HepG2 (cell line): ENCODE results near the gene VARS1. TPM values are rescaled to one million over a fixed set of nuclear protein-coding genes. Genes with fewer than 3 reads are reported as not detected.

Source experiments
- ASH2L ChIP-seq: fragments of 300-600, 200-600 bp; sonication (generic); IDR thresholded peaks from 2 replicates; pipeline ENCODE4 v1.7.0; 2017; ENCODE audit warnings: low read depth, mild to moderate bottlenecking, moderate library complexity, mixed read lengths, low read length; ENCODE audit not compliant: insufficient read length
- CCDC6 ChIP-seq: sonication (generic); formaldehyde crosslinking; IDR thresholded peaks from 2 replicates; pipeline ENCODE4 v1.8.1; 2022; ENCODE audit warnings: mild to moderate bottlenecking, missing genetic modification reagents, moderate library complexity
- FOXM1 ChIP-seq: sonication (generic); formaldehyde crosslinking; IDR thresholded peaks from 2 replicates; pipeline ENCODE4 v1.5.0; 2020; ENCODE audit warnings: missing genetic modification reagents
- MAZ ChIP-seq, 2 experiments: sonication (generic) in 1 of 2; formaldehyde crosslinking in 1 of 2; IDR thresholded peaks; 2 replicates each; pipeline versions ENCODE4 v1.5.0 to v1.6.1; 2012 to 2020; ENCODE audit warnings: low read depth in 2 of 2, mild to moderate bottlenecking in 2 of 2, borderline replicate concordance in 1 of 2, improper control_type of control experiment in 1 of 2, low read length in 1 of 2, missing genetic modification reagents in 1 of 2, moderate library complexity in 1 of 2
- NFYC ChIP-seq: IDR thresholded peaks from 2 replicates; pipeline ENCODE4 v1.6.1; 2016; ENCODE audit warnings: missing genetic modification reagents, missing compliant biosample characterization
- RBM39 ChIP-seq: fragments of 200-400 bp; formaldehyde crosslinking; IDR thresholded peaks from one replicate; pipeline ENCODE4 v1.6.1; 2018; ENCODE audit warnings: antibody characterized with exemption, mild to moderate bottlenecking, low read depth, low read length; ENCODE audit not compliant: poor library complexity, severe bottlenecking
- REST ChIP-seq, 2 experiments: IDR thresholded peaks; 2 replicates each; pipeline ENCODE4 v1.6.1; 2011 to 2012; ENCODE audit warnings: low read length in 2 of 2, borderline replicate concordance in 1 of 2, low read depth in 1 of 2, mild to moderate bottlenecking in 1 of 2, moderate library complexity in 1 of 2
- SALL1 ChIP-seq: sonication (generic); formaldehyde crosslinking; IDR thresholded peaks from 2 replicates; pipeline ENCODE4 v1.8.0; 2022; ENCODE audit warnings: mild to moderate bottlenecking, missing genetic modification reagents
- SRSF9 ChIP-seq: fragments of 200-400 bp; formaldehyde crosslinking; IDR thresholded peaks from 2 replicates; pipeline ENCODE4 v1.6.1; 2018; ENCODE audit warnings: borderline replicate concordance, mild to moderate bottlenecking, low read depth, low read length; ENCODE audit not compliant: insufficient read depth, poor library complexity, severe bottlenecking
- YY1 ChIP-seq: IDR thresholded peaks from 2 replicates; pipeline ENCODE4 v1.6.1; 2011; ENCODE audit warnings: low read length, low read depth, moderate library complexity, mild to moderate bottlenecking; ENCODE audit not compliant: insufficient read depth, insufficient replicate concordance
- ZBTB4 ChIP-seq: sonication (generic); formaldehyde crosslinking; IDR thresholded peaks from 2 replicates; pipeline ENCODE4 v1.4.0; 2020; ENCODE audit warnings: missing genetic modification reagents, mild to moderate bottlenecking, borderline replicate concordance
- ZBTB7A ChIP-seq: sonication (generic); formaldehyde crosslinking; IDR thresholded peaks from 2 replicates; pipeline ENCODE4 v1.8.0; 2022; ENCODE audit warnings: mild to moderate bottlenecking, missing genetic modification reagents
- ZNF17 ChIP-seq: sonication (generic); formaldehyde crosslinking; IDR thresholded peaks from 2 replicates; pipeline ENCODE4 v1.5.0; 2020; ENCODE audit warnings: mild to moderate bottlenecking, missing genetic modification reagents
- ZNF274 ChIP-seq: sonication (generic); formaldehyde crosslinking; IDR thresholded peaks from 2 replicates; pipeline ENCODE4 v1.5.1; 2020; ENCODE audit warnings: mild to moderate bottlenecking, missing genetic modification reagents
- ZNF549 ChIP-seq: sonication (generic); formaldehyde crosslinking; IDR thresholded peaks from 2 replicates; pipeline ENCODE4 v1.5.0; 2020; ENCODE audit warnings: missing genetic modification reagents
- ZNF639 ChIP-seq: conservative IDR thresholded peaks from 2 replicates; pipeline ENCODE4 v1.6.1; 2018; ENCODE audit warnings: missing genetic modification reagents
- ZNF720 ChIP-seq: sonication (generic); formaldehyde crosslinking; IDR thresholded peaks from 2 replicates; pipeline ENCODE4 v1.4.0; 2020; ENCODE audit warnings: missing genetic modification reagents
- ZNF781 ChIP-seq: sonication (generic); formaldehyde crosslinking; IDR thresholded peaks from 2 replicates; pipeline ENCODE4 v1.5.1; 2020; ENCODE audit warnings: borderline replicate concordance, mild to moderate bottlenecking, missing genetic modification reagents; ENCODE audit errors: not compliant biosample characterization
- ZNF883 ChIP-seq: sonication (generic); formaldehyde crosslinking; IDR thresholded peaks from 2 replicates; pipeline ENCODE4 v1.5.1; 2020; ENCODE audit warnings: mild to moderate bottlenecking, missing genetic modification reagents; ENCODE audit errors: not compliant biosample characterization
- polyA plus RNA-seq, 8 experiments: library from polyadenylated mRNA; depleted of rRNA in 3 of 8; stranded (reverse) in 7 of 8; unstranded in 1 of 8; fragments of >200 nt; fragmentation: Illumina TruSeq in 4 of 8; extraction: Trizol in 4 of 8; gene quantifications; 2 replicates each; pipeline versions ENCODE4 v1.2.1 to v1.2.3, GENCODE V29; 2011 to 2016; ENCODE audit warnings: low read depth in 4 of 8, missing spikeins in 1 of 8, mixed read lengths in 1 of 8; ENCODE audit not compliant: insufficient read depth in 1 of 8
- total RNA-seq, 5 experiments: library from RNA; depleted of rRNA; stranded (reverse); fragments of >200 nt; fragmentation: Illumina TruSeq; extraction: Trizol; gene quantifications; 2 replicates each; pipeline ENCODE4 v1.2.3, GENCODE V29; 2016; ENCODE audit warnings: low read depth in 1 of 5

The VARS1 gene
- total and polyA plus RNA-seq, 2 of the 13 experiments (the other 11 are each of a cell fraction or from before 2014, with no cell fraction given): 14.7 to 56.1 TPM

- TF ChIP-seq RBM39: no peak
- TF ChIP-seq FOXM1: no peak
- no peak for TF ChIP-seq ASH2L
- peak; percentile 64; the same call in 1 of the 2 replicates for TF ChIP-seq ZBTB7A (CRISPR knock-in tag)
- TF ChIP-seq ZNF549 (CRISPR knock-in tag): no peak
- TF ChIP-seq MAZ (IDR thresholded peaks at IDR 0.05; ENCODE audit: borderline replicate concordance, low read depth, low read length): peak; percentile 45; the same call in 1 of the 2 replicates
- peak; percentile 82; the same call in 1 of the 2 replicates for TF ChIP-seq MAZ (CRISPR knock-in tag; IDR thresholded peaks at IDR 0.05; ENCODE audit: low read depth)
- TF ChIP-seq SALL1 (CRISPR knock-in tag): peak; percentile 87
- 0 out of 2 replicates have a peak, but pooled peaks have one; percentile 45 for TF ChIP-seq ZNF639 (CRISPR knock-in tag)
- no peak for TF ChIP-seq ZNF17 (CRISPR knock-in tag)
- peak; percentile 14 for TF ChIP-seq ZNF883 (CRISPR knock-in tag)
- TF ChIP-seq REST (IDR thresholded peaks at IDR 0.05; ENCODE audit: borderline replicate concordance in 1 of 2, low read depth in 1 of 2, low read length in 2 of 2): no peak
- TF ChIP-seq ZNF720 (CRISPR knock-in tag): no peak
- no peak for TF ChIP-seq SRSF9
- TF ChIP-seq ZNF274 (CRISPR knock-in tag): 0 out of 2 replicates have a peak, but pooled peaks have one; percentile 73
- no peak for TF ChIP-seq YY1
- 0 out of 2 replicates have a peak, but pooled peaks have one; percentile 32 for TF ChIP-seq NFYC
- no peak for TF ChIP-seq ZBTB4 (CRISPR knock-in tag)
- TF ChIP-seq CCDC6 (CRISPR knock-in tag): 0 out of 2 replicates have a peak, but pooled peaks have one; percentile 54
- no peak for TF ChIP-seq ZNF781
These were observed 18.4 kb downstream of the VARS1 start, which contains the start of gene VWA7 (continued) for GRCh38 chr6:31776989-31777666.
